Dermis microvascular lymphatic vessel endothelial cell (primary cell): ENCODE results near the gene ACER3. TPM values are rescaled to one million over a fixed set of nuclear protein-coding genes. Genes with fewer than 3 reads are reported as not detected.
"Not testable (repeated sequence)": the region's sequence is repeated elsewhere in the genome, so short reads cannot be mapped to it uniquely, and the experiment has no call there.

ENCODE experiments used
- DNase-seq, 2 donors: peaks; one replicate each; pipeline versions ENCODE4 v3.0.0 to v3.0.0-alpha.2; 2010; ENCODE audit warnings: low read depth in 2 of 2
- total RNA-seq: library from RNA; depleted of rRNA; stranded (reverse); fragments of >200 nt; gene quantifications from 2 replicates; pipeline ENCODE4 v1.2.1, GENCODE V29; 2014

ACER3 gene
- total RNA-seq, 1 donor from 2014 or later = 20.0 TPM

- no peak for DNase-seq
Observed at GRCh38 chr11:76872959-76873827, 12.5 kb downstream of the ACER3 start.

- DNase-seq = no peak
Observed at GRCh38 chr11:76878014-76878413, 17.3 kb downstream of the ACER3 start.

GRCh38 chr11:76880314-76880713, 19.6 kb downstream of the ACER3 start:
- peak in 1 of 2 donors; percentile 60 for DNase-seq

GRCh38 chr11:76880956-76881355, 20.2 kb downstream of the ACER3 start:
- DNase-seq = no peak

- peak; percentile 83 to 95 for DNase-seq
Observed at GRCh38 chr11:76885390-76886097, 24.8 kb downstream of the ACER3 start.

- peak in 1 of 2 donors; percentile 2 for DNase-seq
Observed at GRCh38 chr11:76888989-76889388, 28.3 kb downstream of the ACER3 start.

GRCh38 chr11:76889411-76889975, 28.8 kb downstream of the ACER3 start:
- DNase-seq = no peak

GRCh38 chr11:76890329-76890728, 29.6 kb downstream of the ACER3 start:
- no peak for DNase-seq

GRCh38 chr11:76891285-76891684, 30.6 kb downstream of the ACER3 start:
- DNase-seq = peak in 1 of 2 donors; percentile 16

- DNase-seq = no peak
Observed at GRCh38 chr11:76891793-76892192, 31.1 kb downstream of the ACER3 start.

- DNase-seq = no peak
Observed at GRCh38 chr11:76892306-76892705, 31.6 kb downstream of the ACER3 start.

GRCh38 chr11:76897233-76897632, 36.5 kb downstream of the ACER3 start:
- DNase-seq = no peak

- DNase-seq = no peak
Observed at GRCh38 chr11:76901144-76901543, 40.4 kb downstream of the ACER3 start.

GRCh38 chr11:76901622-76902021, 40.9 kb downstream of the ACER3 start:
- not testable (repeated sequence) for DNase-seq

GRCh38 chr11:76902121-76903014, 41.6 kb downstream of the ACER3 start:
- DNase-seq = no peak

GRCh38 chr11:76903325-76903724, 42.6 kb downstream of the ACER3 start:
- no peak for DNase-seq

GRCh38 chr11:76910620-76911414, 50.1 kb downstream of the ACER3 start:
- no peak for DNase-seq

- DNase-seq = no peak
Observed at GRCh38 chr11:76911415-76911808, 50.7 kb downstream of the ACER3 start.

- DNase-seq = no peak
Observed at GRCh38 chr11:76916712-76917111, 56.0 kb downstream of the ACER3 start.

- peak; percentile 69 to 77 for DNase-seq
Observed at GRCh38 chr11:76918941-76919386, 58.2 kb downstream of the ACER3 start.
